Measurements from ENCODE around the gene ARHGEF28. TPM values are rescaled to one million over a fixed set of nuclear protein-coding genes. Genes with fewer than 3 reads are reported as not detected.

ARHGEF28 gene
- total RNA-seq, 3 donors from 2014 or later (not counting 1 experiment from before 2014, with no cell fraction given), result 2.3 to 7.1 (median 5.8) TPM

DNA sequence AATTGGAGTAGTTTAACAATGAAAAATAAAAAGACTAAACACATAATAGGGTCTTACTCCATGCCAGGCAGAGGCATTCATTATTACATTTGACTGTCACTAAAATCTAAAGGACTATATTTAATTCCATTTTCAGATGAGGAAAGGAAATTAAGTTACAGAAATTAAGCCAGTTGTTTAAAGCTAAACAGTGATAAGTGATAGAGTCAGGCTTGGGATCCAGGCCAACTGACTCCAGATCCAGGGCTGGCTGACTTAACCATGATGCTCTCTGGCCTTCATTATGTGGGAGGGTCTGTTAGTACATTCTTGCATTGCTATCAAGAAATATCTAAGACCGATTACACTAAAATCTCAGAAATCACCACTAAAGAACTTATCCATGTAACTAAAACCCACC is 107.2 kb downstream of the ARHGEF28 start:
- H3K36me3 ChIP-seq (ENCODE audit: control insufficient read depth, insufficient read depth, low read length), result no peaks in the 10 kb centered on the region
- Mint-ChIP-seq H3K27me3 (ENCODE audit: low read depth in 2 of 2) (peaks cover 0 to 9% of the 10 kb centered on the region in 2 donors), H3K27ac (no peak overlapping the region), H3K9me3 (no peaks in the 10 kb centered on the region), H3K4me3 (no peak overlapping the region), H3K4me1 (no peaks in the 10 kb centered on the region), H3K36me3 (no peaks in the 10 kb centered on the region)
- intact Hi-C loops (cut with micrococcal nuclease), result no loop called here
- TF ChIP-seq, protein P1, sequence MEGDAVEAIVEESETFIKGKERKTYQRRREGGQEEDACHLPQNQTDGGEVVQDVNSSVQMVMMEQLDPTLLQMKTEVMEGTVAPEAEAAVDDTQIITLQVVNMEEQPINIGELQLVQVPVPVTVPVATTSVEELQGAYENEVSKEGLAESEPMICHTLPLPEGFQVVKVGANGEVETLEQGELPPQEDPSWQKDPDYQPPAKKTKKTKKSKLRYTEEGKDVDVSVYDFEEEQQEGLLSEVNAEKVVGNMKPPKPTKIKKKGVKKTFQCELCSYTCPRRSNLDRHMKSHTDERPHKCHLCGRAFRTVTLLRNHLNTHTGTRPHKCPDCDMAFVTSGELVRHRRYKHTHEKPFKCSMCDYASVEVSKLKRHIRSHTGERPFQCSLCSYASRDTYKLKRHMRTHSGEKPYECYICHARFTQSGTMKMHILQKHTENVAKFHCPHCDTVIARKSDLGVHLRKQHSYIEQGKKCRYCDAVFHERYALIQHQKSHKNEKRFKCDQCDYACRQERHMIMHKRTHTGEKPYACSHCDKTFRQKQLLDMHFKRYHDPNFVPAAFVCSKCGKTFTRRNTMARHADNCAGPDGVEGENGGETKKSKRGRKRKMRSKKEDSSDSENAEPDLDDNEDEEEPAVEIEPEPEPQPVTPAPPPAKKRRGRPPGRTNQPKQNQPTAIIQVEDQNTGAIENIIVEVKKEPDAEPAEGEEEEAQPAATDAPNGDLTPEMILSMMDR (IDR thresholded peaks at IDR 0.05), result no peak
- H3K4me3 ChIP-seq (ENCODE audit: low read length), result no peak overlapping the region
- no CpG with 5 or more reads among the region's 1 CpG for WGBS (ENCODE audit: insufficient coverage)
- no peaks in the 10 kb centered on the region for H3K27me3 ChIP-seq (ENCODE audit: control insufficient read depth, insufficient read depth, low read length)
- no peaks in the 10 kb centered on the region for H3K9me3 ChIP-seq (ENCODE audit: control insufficient read depth, insufficient read depth, low read length)
- ATAC-seq (no peak), DNase-seq (no peak)
- no peaks in the 10 kb centered on the region for H3K4me1 ChIP-seq (ENCODE audit: control insufficient read depth, insufficient read depth, low read length)
- no peak overlapping the region for H3K27ac ChIP-seq (ENCODE audit: low read length)

DNA sequence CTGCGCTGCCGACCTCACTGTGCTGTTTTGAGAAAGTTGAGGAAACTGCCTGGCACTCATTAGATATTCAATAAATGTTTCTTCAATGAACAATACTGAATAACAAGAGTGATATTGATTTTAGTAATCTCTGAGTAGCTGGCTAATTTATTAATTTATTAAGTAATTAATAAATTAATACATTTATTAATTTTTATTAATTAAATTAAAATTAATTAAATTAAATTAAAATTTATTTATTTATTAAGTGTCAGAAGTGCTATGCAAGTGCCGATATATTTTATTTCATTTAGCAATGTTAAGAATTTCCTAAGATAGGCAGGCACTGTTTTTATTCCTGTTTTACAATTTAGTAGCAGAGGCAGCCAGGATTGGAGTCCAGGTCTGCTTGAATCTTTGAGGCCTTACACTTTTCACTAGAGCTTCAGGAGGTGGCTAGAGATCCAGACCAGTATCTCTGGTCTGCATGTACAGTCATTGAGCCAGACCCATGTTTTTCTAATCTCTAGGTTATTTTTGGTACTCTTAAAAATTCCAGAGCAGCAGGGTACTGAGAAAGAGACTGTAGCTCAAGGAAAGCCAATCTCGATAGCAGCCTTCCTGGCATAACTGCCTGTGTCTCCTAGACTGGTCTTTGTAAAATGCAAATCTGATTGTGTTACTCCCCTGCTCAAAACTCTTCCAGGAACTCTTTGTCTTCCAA is 109.2 kb downstream of the ARHGEF28 start:
- TF ChIP-seq, protein P1 (IDR thresholded peaks at IDR 0.05), result no peak
- Mint-ChIP-seq H3K27me3 (ENCODE audit: low read depth in 2 of 2) (peaks cover 0 to 9% of the 10 kb centered on the region in 2 donors), H3K9me3 (no peaks in the 10 kb centered on the region), H3K27ac (no peak overlapping the region), H3K36me3 (no peaks in the 10 kb centered on the region), H3K4me1 (no peaks in the 10 kb centered on the region), H3K4me3 (no peak overlapping the region)
- Histone ChIP-seq H3K4me3 (ENCODE audit: low read length) (no peak overlapping the region), H3K27me3 (ENCODE audit: control insufficient read depth, insufficient read depth, low read length) (no peaks in the 10 kb centered on the region), H3K27ac (ENCODE audit: low read length) (no peak overlapping the region), H3K4me1 (ENCODE audit: control insufficient read depth, insufficient read depth, low read length) (no peaks in the 10 kb centered on the region), H3K36me3 (ENCODE audit: control insufficient read depth, insufficient read depth, low read length) (no peaks in the 10 kb centered on the region), H3K9me3 (ENCODE audit: control insufficient read depth, insufficient read depth, low read length) (no peaks in the 10 kb centered on the region)
- 98% methylated on average over 2 of the region's 4 CpGs for WGBS (ENCODE audit: insufficient coverage)
- ATAC-seq (no peak), DNase-seq (no peak)
- intact Hi-C loops (cut with micrococcal nuclease), result no loop called here

DNA sequence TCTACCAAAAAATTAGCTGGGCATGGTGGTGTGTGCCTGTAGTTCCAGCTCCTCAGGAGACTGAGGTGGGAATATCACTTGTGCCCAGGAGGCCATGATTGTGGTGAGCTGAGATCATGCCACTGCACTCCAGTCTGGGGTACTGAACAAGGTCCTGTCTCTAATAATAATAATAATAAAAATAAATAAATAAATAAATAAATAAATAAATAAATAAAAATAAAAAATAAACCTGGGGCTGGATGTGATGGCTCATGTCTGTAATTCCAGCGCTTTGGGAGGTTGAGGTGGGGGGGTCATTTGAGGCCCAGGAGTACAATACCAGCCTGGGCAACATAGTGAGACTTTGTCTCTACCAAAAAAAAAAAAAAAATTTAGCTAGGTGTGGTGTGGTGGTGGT is 113.7 kb downstream of the ARHGEF28 start:
- Histone ChIP-seq H3K4me3 (ENCODE audit: low read length) (no peak overlapping the region), H3K27me3 (ENCODE audit: control insufficient read depth, insufficient read depth, low read length) (no peaks in the 10 kb centered on the region), H3K9me3 (ENCODE audit: control insufficient read depth, insufficient read depth, low read length) (no peaks in the 10 kb centered on the region), H3K4me1 (ENCODE audit: control insufficient read depth, insufficient read depth, low read length) (no peaks in the 10 kb centered on the region), H3K27ac (ENCODE audit: low read length) (no peak overlapping the region), H3K36me3 (ENCODE audit: control insufficient read depth, insufficient read depth, low read length) (no peaks in the 10 kb centered on the region)
- DNase-seq (no peak), ATAC-seq (no peak)
- intact Hi-C loops (cut with micrococcal nuclease), result no loop called here
- no peak overlapping the region for H3K4me3 Mint-ChIP-seq
- H3K27ac Mint-ChIP-seq, result no peak overlapping the region
- 100% methylated on average over 1 of the region's 1 CpG for WGBS (ENCODE audit: insufficient coverage)
- no peaks in the 10 kb centered on the region for H3K9me3 Mint-ChIP-seq
- peaks cover 0 to 9% of the 10 kb centered on the region in 2 donors for H3K27me3 Mint-ChIP-seq (ENCODE audit: low read depth in 2 of 2)
- TF ChIP-seq, protein P1 (IDR thresholded peaks at IDR 0.05), result no peak
- no peaks in the 10 kb centered on the region for H3K36me3 Mint-ChIP-seq
- no peaks in the 10 kb centered on the region for H3K4me1 Mint-ChIP-seq

DNA sequence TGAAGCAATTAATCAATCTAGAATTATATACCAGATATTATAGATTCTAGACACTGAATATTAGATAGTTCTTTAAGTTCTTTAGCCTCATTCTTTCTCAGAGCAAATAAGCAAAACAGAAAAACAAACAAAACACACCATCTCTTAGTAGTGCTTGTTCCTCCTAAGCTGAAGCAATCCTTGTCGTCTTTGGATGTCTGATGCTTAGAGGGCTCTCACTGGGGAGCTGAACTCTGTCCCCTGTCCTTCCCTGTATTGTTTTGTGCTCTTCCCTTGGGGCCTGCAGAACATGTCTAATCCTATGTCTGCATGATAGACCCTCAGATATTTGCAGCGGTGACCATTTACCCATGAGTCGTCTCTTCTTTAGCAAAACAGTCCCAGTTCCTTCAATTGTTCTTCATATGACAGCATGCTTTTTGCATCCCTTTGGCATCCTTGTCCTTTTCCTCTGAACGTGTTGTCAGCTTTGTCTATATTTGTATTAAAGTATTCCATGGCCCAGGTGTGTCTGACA is 114.3 kb downstream of the ARHGEF28 start:
- no peak overlapping the region for H3K4me3 ChIP-seq (ENCODE audit: low read length)
- no peaks in the 10 kb centered on the region for H3K36me3 ChIP-seq (ENCODE audit: control insufficient read depth, insufficient read depth, low read length)
- TF ChIP-seq, protein P1 (IDR thresholded peaks at IDR 0.05), result no peak
- H3K36me3 Mint-ChIP-seq, result no peaks in the 10 kb centered on the region
- DNase-seq (no peak), ATAC-seq (no peak)
- H3K9me3 Mint-ChIP-seq, result no peaks in the 10 kb centered on the region
- H3K27ac ChIP-seq (ENCODE audit: low read length), result no peak overlapping the region
- H3K4me1 Mint-ChIP-seq, result no peaks in the 10 kb centered on the region
- no peaks in the 10 kb centered on the region for H3K9me3 ChIP-seq (ENCODE audit: control insufficient read depth, insufficient read depth, low read length)
- WGBS (ENCODE audit: insufficient coverage), result 82% methylated on average over 4 of the region's 4 CpGs
- intact Hi-C loops (cut with micrococcal nuclease), result no loop called here
- H3K27me3 ChIP-seq (ENCODE audit: control insufficient read depth, insufficient read depth, low read length), result no peaks in the 10 kb centered on the region
- no peak overlapping the region for H3K4me3 Mint-ChIP-seq
- peaks cover 0 to 9% of the 10 kb centered on the region in 2 donors for H3K27me3 Mint-ChIP-seq (ENCODE audit: low read depth in 2 of 2)
- H3K4me1 ChIP-seq (ENCODE audit: control insufficient read depth, insufficient read depth, low read length), result no peaks in the 10 kb centered on the region
- no peak overlapping the region for H3K27ac Mint-ChIP-seq
